ENCODE measurements around the gene FXYD5.

Gene FXYD5

DNA sequence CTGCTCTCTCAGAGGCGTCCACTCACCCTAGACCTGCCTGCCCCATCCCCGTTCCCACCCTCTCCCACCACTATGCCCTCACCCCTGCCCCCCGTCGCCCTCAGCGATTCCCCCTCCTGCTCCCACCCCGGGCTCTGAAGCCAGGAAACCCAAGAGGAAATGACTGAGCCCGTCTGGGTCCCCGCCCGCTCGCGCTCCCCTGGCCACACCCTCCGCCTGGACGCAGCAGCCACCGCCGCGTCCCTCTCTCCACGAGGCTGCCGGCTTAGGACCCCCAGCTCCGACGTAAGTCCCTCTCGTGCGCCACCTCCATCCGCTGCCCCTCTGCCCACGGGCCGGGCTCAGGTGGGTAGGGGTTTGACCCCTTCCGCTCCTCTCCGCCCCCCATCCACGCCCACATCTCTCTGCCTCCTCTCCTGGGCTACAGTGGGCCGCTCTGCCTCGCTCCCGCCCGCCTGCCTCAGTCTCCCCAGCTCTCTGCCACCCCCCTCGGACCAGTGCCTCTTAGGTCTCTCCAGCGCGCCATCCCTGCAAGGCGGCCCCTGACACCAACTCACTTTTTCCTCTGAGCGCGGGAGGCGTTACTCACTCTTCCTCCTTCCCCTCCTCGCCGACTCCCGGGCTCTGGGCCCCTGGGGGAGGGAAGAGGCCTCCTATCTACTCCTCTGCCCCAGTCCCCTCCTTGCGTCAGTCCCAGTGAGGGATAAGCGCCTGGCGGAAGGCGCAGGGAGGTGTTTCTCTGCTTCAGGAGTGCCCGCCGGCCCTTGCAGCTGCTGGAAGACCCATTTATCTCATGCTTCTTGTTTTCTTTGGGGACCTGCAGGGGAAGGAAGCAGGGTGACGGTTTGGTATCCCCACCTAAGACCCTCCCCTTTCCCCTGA, at the start of gene FXYD5:
TSS of gene FXYD5 (plus strand) at position 211 of the 882 bp plus-strand sequence. CDS start 816 bp downstream, outside the sequence.
- no peak for DNase-seq (ENCODE audit: low read depth)

DNA sequence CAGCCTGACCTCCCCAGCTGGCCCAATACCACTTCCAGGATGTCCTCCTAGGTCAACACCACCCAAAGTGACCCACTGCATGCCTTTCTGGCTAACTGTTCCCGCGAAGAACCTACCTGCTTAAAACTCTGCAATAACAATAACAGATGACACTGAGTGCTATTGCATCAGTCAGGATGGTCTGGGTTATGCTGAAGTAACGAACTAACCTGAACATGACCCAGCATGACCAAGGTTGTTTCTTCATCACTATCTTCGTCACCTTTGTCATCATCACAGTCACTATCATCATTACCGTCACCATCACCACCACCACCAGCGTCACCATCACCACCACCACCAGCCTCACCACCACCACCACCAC, 49.5 kb upstream of the FXYD5 start:
- no peak for DNase-seq (ENCODE audit: low read depth)

- DNase-seq (ENCODE audit: low read depth) = no peak
Observed at GRCh38 chr19:35105411-35106290, 48.9 kb upstream of the FXYD5 start.

GRCh38 chr19:35106291-35106583, 48.3 kb upstream of the FXYD5 start:
- DNase-seq (ENCODE audit: low read depth) = no peak

DNA sequence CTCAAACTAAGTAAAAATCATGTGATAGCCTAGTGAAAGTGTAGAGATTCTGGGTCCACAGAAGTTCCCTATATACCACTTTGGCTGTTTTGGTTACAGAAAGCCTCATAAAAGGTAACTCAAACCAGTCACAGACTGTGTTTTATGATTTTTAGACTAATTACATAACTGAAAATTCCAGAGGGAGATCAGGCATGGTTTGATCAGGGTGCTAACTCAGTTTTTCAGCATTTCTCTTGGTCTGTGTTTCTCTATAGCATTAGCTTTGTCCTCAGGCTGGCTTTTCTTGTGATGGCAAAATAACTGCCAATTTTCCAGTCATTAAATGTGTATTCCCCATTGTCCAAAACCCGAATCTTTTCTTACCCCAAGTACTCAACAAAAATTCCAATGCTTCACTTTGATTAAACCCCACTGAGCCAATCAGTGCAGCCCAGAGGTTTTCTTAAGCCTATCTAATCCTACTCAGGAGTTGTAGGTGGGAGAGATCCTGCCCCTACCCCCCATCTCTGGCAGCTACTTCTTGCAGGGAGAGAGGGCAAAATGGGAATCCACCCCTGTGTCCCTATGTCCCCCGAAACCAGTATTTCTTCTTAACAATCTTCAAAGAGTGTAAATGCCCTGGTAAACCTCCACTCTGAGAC, 47.5 kb upstream of the FXYD5 start:
- DNase-seq (ENCODE audit: low read depth) = no peak

- DNase-seq (ENCODE audit: low read depth) = no peak
Observed at GRCh38 chr19:35107545-35107944, 47.0 kb upstream of the FXYD5 start.

DNA sequence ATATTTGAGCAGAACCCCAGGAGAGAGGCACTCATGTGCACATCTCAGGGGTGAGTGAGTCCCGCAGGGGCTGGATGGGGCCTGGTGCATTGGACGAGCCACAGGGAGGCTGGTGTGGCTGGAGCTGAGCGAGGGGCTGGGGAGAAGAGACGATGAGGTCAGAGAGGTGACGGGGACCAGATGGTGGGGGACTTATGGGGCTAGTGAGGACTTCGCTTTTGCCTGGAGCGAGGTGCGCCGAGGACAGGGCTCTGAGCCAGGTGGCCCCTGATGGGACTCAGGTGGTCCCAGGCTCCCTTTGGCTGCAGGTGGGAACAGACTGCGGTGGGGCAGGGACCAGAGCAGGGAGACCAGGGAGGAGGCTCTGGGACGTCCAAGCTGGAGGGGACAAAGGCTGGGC, 45.8 kb upstream of the FXYD5 start:
- no peak for DNase-seq (ENCODE audit: low read depth)

DNA sequence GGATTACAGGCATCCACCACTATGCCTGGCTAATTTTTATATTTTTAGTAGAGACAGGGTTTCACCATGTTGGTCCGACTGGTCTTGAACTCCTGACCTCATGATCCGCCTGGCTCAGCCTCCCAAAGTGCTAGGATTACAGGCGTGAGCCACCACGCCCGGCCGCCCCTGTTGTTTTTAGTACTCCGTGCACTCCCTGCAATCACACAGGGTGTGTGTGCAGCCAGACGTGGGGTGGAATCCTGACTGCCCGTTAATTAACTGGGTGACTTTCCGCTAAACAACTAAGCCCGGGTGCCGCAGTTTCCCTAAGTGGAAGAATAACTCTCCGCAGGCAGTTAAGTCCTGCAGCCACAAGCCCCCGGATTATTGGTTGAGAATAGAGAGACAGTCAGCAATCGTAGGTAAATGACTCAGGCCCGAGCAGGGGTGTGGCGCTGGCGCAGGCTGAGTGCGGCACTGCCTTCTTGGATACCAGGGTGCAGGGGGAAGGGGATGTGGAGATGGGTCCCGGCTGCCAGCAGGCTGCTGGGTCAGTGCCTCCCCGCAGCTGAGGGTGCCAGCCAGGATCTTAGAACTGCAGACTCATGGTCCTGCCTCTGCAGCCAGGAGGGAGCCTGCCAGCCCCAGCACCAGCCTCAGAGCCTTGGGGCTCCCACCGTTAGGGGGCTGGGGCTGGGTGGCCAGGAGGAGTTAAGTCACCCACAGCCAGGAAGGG, 45.0 kb upstream of the FXYD5 start:
- no peak for DNase-seq (ENCODE audit: low read depth)

GRCh38 chr19:35110974-35111373, 43.6 kb upstream of the FXYD5 start:
- DNase-seq (ENCODE audit: low read depth) = no peak

GRCh38 chr19:35112995-35113688, 41.4 kb upstream of the FXYD5 start:
- no peak for DNase-seq (ENCODE audit: low read depth)

GRCh38 chr19:35114353-35115176, 40.0 kb upstream of the FXYD5 start:
- no peak for DNase-seq (ENCODE audit: low read depth)

GRCh38 chr19:35115177-35115951, 39.2 kb upstream of the FXYD5 start, which contains the start of gene FXYD3:
FXYD3 (plus strand) TSS chr19:35115823; CDS start chr19:35119377, 3,554 bp downstream.
- DNase-seq (ENCODE audit: low read depth) = no peak

DNA sequence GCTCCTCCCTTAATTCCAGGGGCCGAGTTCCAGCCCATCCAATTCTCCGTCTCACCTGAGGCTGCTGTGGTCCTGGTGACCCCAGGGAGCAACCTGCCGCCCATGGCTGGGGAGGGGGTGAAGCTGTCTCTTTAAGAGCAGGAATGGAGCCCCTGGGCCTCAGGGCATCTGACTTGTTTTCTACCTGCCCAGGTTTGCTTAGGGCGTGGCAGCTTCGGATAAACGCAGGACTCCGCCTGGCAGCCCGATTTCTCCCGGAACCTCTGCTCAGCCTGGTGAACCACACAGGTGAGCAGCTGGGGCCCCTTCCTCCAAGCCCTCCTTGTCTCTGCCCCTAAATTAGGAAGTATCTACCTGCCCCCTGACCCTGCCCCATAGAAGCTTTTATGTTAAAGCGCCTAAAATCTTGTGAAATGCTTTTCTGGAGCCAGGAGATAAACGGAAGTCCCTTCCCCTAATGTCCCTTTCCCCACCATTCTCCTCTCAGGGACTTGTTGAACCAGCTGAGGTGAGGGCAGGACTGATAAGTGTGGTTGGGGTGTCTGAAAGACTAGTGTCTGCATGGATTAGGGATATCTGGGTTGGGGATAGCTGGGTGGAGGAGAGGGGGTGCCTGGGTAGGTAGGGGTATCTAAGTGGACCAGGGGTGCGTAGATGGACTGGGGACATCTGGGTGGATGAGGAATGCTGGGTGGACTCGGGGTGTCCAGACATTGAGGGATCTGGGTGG, 38.3 kb upstream of the FXYD5 start:
- no peak for DNase-seq (ENCODE audit: low read depth)

GRCh38 chr19:35117116-35117515, 37.4 kb upstream of the FXYD5 start:
- DNase-seq (ENCODE audit: low read depth) = no peak

DNA sequence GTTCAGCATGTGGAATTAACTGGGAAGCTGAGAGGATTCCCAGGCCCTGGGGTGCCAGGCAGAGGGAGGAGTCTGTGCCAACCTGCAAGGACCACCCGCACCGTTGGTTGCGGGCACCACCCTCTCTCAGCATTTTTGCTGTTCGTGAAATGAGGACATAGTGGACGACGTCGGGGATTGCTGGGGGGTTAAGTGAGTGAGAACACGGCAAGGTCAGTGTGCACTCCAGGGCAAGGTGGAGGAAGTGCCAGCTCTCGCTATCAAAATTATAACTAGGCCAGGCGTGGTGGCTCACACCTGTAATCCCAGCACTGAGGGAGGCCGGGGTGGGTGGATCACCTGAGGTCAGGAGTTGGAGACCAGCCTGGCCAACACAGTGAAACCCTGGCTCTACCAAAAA, 36.7 kb upstream of the FXYD5 start:
- DNase-seq (ENCODE audit: low read depth) = no peak

- DNase-seq (ENCODE audit: low read depth) = no peak
Observed at GRCh38 chr19:35118268-35119020, 36.1 kb upstream of the FXYD5 start.

DNA sequence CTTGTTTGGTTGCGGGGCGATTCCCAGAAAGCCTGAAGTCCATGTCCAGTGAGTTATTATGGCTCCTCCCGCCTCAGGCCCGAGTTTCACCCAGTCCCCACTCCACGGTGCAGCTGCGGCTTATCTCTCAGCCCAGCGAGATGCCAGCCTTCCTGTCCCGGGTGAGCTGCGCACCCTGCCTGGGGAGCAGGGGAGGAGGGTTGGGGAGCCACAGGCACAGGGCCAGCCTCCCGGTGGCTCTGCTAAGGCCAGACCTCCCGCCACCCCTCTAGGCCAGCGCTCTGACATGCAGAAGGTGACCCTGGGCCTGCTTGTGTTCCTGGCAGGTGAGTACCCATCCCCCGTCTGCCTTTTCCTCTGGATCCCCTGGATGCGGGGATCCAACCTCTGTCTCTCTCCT, 35.4 kb upstream of the FXYD5 start:
- DNase-seq (ENCODE audit: low read depth) = no peak

GRCh38 chr19:35119578-35120155, 34.9 kb upstream of the FXYD5 start:
- DNase-seq (ENCODE audit: low read depth) = no peak
